NCI-H187 (cell line): ENCODE measurements around the gene KRTAP10-12.
"Not testable (repeated sequence)": the region's sequence is repeated elsewhere in the genome, so short reads cannot be mapped to it uniquely, and the experiment has no call there.

ENCODE experiments used
- DNase-seq, 2 experiments: peaks; one replicate each; lab custom pipeline; 2025; lab: John Stamatoyannopoulos, UW

KRTAP10-12 gene

GRCh38 chr21:44697172-44697810, at the start of gene KRTAP10-12:
TSS of gene KRTAP10-12 (plus strand) at chr21:44697172. CDS start at chr21:44697202, 30 bp downstream.
- not testable (repeated sequence) for DNase-seq

- no peak for DNase-seq
Observed at GRCh38 chr21:44647222-44647552, 49.8 kb upstream of the KRTAP10-12 start.

DNA sequence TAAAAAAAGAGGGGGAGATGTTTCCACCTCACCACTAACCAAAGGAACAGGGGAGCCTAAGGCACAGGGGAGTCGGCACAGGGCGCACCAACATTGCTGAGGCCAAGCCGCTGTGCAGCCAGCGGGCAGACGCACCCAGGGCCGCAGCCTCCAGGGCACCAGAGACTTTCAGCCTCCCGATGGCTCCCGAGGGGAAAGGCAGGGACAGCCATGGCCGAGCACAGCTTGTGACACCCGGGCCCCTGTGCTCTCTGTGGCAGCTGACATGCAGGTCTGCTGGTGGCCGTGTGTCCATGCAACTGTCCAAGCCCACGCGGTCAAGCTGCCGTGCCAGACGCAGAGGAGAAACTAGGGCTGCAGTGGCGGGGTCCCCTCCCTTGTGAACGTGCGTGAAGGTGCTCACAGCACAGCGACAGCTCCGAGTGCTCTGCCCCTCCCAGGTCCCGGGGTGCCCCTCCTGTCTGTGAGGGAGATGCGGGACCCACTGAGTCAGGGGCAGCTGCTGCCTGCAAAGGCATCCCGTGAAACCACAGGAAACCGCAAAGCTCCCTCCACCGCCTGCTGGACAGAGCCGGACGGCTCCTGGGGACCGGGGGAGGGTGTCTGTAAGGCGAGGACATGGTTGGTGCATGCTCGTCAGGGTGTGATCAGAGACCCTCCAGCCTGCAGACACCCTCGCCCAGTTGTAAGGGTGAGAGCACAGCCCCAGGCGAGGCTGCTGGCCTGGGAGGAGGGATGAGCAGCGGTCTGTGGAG, 48.2 kb upstream of the KRTAP10-12 start:
- no peak for DNase-seq

DNA sequence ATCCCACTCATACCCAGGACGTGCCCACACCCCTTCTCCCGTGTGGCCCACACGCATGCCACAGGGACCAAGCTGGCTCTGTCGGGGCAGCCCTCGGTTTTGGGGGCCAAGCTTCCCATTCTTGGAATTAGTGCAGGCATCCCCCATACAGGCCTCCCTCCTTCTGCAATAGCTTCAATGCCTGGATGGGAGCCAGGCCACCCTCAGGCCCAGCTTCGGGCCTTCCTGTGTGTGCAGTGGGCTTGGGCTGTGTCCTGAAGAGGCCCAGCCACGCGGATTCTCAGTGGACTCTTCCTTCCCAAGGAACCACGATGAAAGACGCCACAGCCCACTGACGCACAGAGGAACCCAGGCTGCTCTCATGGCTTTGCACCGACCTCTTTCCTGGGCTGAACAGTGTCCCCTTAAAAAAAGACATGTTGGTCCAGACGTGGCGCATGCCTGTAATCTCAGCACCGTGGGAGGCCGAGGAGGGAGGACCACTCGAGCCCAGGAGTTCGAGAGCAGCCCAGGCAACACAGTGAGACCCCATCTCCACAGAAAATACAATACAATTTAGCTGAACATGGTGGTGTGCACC, 47.4 kb upstream of the KRTAP10-12 start:
- no peak for DNase-seq

DNA sequence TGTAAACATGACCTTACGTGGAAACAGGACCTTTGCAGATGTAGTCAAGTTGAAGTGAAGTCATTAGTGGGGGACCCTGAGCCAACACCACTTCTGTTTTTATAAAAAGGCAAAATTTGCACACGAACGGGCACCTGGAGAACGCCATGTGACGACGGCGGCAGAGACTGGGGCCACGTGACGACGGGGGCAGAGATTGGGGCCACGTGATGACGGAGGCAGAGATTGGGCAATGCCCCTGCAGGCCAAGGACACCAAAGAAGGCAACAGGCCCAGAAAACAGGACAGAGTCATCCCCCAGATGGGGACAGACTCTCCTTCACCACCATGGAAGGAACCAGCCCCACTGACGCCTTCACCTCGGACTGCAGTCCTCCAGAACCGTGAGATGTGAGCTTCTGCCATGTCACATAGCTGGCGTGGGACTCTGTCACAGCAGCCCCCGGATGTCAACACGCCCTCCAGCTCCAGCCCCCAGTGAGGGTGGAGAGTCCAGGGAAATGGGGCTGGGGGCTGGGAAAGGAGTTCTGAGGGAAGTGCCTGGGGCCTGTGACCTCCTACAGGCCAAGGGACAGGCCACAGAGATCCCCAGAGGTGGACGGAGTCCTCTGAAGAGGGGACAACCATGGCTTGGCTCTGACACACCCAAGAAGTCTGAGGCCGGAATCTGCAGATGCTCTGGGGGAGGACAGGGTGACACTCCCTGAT, 46.6 kb upstream of the KRTAP10-12 start:
- no peak for DNase-seq

DNA sequence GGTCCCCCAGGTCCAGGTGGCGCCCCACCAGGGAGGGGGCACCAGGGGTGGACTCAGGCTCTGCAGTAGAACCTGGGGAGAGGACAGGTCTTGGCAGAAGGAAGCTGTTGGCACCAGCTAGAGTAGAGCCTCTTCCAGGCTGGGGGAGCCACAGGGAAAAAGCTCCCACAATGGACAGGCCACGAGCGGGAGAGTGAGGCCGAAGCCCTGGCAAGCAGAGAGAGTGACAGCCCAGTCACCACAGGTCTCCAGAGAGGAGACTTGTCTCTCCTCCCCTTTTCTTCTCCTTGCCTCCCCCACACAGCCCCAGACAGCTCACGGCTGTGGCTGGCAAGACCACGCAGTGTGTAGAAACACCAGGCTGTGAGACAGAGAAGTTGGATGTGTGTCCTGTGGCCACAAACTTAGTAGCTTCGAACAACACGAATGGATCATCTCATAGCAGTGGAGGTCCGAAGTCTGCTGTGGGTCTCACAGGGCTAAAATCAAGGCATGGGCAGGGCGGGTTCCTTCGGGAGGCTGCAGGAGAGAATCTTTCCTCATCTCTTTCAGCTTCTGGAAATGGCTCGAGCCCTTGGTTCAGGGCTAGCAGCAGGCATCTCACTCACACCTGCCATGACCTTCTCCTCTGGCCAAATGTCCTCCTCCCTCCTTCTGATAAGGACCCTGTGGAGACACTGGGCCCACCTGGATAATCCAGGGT, 45.8 kb upstream of the KRTAP10-12 start:
- no peak for DNase-seq

DNA sequence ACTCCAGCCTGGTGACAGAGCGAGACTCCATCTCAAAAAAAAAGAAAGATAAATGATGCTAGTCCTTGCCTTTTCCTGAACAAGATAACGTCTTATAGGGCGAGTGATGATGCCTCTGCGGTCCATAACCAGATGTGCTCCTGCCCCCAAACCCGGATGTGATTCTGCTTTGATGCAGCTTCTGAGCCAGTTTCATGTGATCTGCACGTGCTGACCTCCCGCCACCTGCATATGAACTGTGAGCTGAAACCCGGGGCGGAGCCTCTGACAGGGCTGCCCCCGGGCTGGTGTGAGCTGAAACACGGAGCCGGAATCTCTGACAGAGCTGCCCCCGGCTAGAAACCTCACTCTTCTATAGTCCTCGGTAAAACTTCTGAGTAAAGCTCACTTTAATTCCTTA, 43.8 kb upstream of the KRTAP10-12 start:
- DNase-seq, result no peak

GRCh38 chr21:44653656-44654575, 43.1 kb upstream of the KRTAP10-12 start:
- DNase-seq, result no peak

DNA sequence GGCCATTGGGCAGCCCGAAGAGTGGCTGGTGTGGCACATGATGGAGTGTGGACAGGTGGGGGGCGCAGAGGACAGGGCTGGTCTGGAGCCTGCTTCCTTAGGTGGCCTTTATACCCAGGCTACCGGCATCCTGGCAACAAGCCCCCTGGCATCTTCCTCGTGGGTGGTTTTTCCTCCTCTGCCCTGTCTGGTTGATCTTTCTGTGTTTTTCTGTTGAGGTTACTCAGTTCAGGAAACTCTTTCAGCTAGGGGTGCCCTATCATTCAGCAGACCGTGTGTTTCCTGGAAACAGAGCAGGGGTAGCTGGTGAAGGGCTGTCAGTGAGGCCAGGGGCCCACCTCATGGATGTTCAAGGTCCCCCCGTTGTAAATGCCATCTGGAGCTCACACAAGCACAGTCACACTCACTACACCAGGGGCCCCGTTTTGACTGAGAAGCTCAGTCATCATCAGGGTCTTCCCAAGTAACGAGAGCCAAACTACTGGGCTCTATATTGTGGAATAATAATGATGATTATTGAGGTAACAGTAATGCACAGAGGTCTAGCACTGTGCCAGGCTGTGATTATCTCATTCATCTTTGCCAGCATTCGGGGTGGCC, 42.3 kb upstream of the KRTAP10-12 start, which contains the start of gene KRTAP12-4:
Gene KRTAP12-4 (minus strand): TSS at position 84 of the 600 bp plus-strand sequence. CDS start 45 bp downstream, at position 39.
- no peak for DNase-seq

- DNase-seq, result no peak
Observed at GRCh38 chr21:44656868-44657267, 40.1 kb upstream of the KRTAP10-12 start.

- no peak for DNase-seq
Observed at GRCh38 chr21:44657635-44658540, 39.1 kb upstream of the KRTAP10-12 start, which contains the start of gene KRTAP12-3. TSS of gene KRTAP12-3 (plus strand) at chr21:44657932. CDS start at chr21:44657980, 48 bp downstream.

DNA sequence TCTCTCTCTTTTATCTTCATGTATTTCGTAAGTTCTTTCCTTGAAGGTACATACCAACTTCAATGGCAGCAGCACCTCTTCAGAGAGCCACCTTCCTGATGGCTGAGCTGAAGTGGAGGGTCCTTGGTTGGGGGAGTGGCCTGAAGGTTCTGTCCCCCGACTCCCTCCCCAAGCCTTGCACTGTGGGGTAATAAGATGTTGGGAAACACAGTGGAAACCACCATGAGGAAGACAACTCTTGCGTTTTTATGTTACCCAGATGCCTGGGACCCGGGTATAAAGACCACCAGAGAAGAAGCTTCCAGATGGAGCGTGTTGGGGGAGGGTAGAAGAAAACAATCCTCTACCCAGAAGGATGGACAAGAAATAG, 38.4 kb upstream of the KRTAP10-12 start:
- no peak for DNase-seq

DNA sequence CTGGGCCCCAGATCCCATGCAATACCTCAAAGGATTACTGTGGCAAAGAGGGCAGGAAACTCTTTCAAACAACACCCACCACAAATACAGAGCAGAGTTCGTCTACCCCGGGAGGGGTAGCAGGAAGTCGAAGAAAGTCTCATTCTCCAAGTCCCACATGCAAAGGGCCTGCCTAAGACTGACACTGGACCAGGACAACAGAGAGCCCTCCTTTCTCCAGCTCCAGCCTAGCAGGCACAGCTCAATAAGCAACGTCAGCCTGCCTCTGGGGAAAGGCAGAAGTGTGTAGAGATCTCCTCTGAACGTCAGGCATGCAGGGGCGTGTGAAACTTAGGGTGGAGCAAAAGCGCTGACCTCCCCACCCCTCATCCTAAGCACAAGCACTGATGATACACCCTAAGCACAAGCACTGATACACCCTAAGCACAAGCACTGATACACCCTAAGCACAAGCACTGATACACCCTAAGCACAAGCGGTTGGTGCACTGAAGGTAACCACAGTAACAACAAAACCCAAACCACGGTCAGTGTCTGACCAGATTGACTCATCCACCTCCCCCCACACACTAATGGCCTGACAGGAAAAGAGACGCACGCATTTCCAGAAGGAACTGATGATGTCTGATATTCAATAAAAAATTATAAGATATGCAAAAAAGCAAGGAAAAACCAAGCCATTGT, 37.9 kb upstream of the KRTAP10-12 start:
- DNase-seq, result no peak

GRCh38 chr21:44661567-44661966, 35.4 kb upstream of the KRTAP10-12 start:
- not testable (repeated sequence) for DNase-seq

DNA sequence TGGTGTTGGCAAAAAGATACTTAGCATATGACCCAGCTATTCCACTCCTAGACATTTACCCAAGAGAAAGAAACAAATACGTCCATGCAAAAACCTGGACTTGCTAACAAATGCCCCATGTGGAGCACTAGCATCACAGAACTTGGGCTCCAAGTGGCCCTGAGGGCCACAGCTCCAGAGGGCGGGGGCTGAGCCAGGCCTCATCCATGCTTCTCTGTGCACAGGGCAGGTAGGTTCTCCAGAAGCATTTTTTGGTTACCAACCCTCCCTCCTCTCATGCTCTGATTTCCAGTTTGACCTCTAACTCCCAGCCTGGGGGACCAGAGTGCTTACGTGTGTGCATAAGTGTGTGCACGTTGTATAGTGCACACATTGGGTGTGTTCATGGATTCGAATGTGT, 32.3 kb upstream of the KRTAP10-12 start:
- no peak for DNase-seq

GRCh38 chr21:44666401-44667320, 30.3 kb upstream of the KRTAP10-12 start, which contains the start of gene KRTAP12-2:
TSS of gene KRTAP12-2 (minus strand) at chr21:44666927. CDS start at chr21:44666886, 41 bp downstream.
- no peak for DNase-seq

- DNase-seq, result no peak
Observed at GRCh38 chr21:44667612-44668011, 29.4 kb upstream of the KRTAP10-12 start.
